CD4-positive, alpha-beta T cell (primary cell): Measurements from ENCODE around the gene SAMHD1. TPM values are rescaled to one million over a fixed set of nuclear protein-coding genes. Genes with fewer than 3 reads are reported as not detected.

ENCODE experiments used
- ATAC-seq: fragments of 200-7000 bp; cut with Tn5 transposase; one replicate; pipeline ENCODE4 v1.10.0; 2022; ENCODE audit warnings: mild to moderate bottlenecking; ENCODE audit not compliant: poor library complexity
- CTCF ChIA-PET: fragments of 350-600 bp; sonication (Branson Sonifier 250); formaldehyde crosslinking; loops from one replicate; lab custom pipeline; 2021; ENCODE audit warnings: antibody characterized with exemption, inconsistent platforms; lab: Charles Lee
- POLR2A ChIA-PET: fragments of 350-600 bp; sonication (Branson Sonifier 250); formaldehyde crosslinking; loops from one replicate; lab custom pipeline; 2021; ENCODE audit warnings: antibody characterized with exemption, inconsistent platforms; lab: Charles Lee
- DNase-seq, 14 experiments: peaks; one replicate each; pipeline ENCODE4 v3.0.0-alpha.2; 2013 to 2020; ENCODE audit warnings: mixed read lengths in 2 of 14
- H3K27ac ChIP-seq, 2 donors: one replicate each; pipeline versions ENCODE4 v1.5.1 to v1.7.0; 2013; ENCODE audit warnings: low read length in 2 of 2, low read depth in 1 of 2, mild to moderate bottlenecking in 1 of 2
- H3K27me3 ChIP-seq, 2 experiments: 1 replicate in 1 of 2; 2 replicates in 1 of 2; pipeline versions ENCODE4 v1.6.1 to v1.7.0; 2013; ENCODE audit warnings: low read length in 2 of 2, control low read depth in 1 of 2, mild to moderate bottlenecking in 1 of 2, moderate library complexity in 1 of 2; ENCODE audit not compliant: insufficient read depth in 2 of 2, control insufficient read depth in 1 of 2
- H3K36me3 ChIP-seq: one replicate; pipeline ENCODE4 v1.6.1; 2013; ENCODE audit warnings: low read length, control low read depth; ENCODE audit not compliant: insufficient read depth
- H3K4me1 ChIP-seq: one replicate; pipeline ENCODE4 v1.6.1; 2013; ENCODE audit warnings: low read length, control low read depth; ENCODE audit not compliant: insufficient read depth
- H3K4me3 ChIP-seq: one replicate; pipeline ENCODE4 v1.5.1; 2013; ENCODE audit warnings: mild to moderate bottlenecking, low read length, moderate library complexity
- H3K9me3 ChIP-seq, 2 experiments: 1 replicate in 1 of 2; 2 replicates in 1 of 2; pipeline versions ENCODE4 v1.6.1 to v1.7.0; 2013; ENCODE audit warnings: low read length in 2 of 2, mild to moderate bottlenecking in 2 of 2, control low read depth in 1 of 2, moderate library complexity in 1 of 2; ENCODE audit not compliant: control insufficient read depth in 1 of 2, insufficient read depth in 1 of 2
- H3K27ac Mint-ChIP-seq: one replicate; pipeline ENCODE4 v1.8.0; 2020; ENCODE audit warnings: mixed read lengths
- H3K27me3 Mint-ChIP-seq: one replicate; pipeline ENCODE4 v1.8.0; 2021; ENCODE audit warnings: mixed read lengths
- H3K36me3 Mint-ChIP-seq: one replicate; pipeline ENCODE4 v1.8.0; 2021; ENCODE audit warnings: low read depth, mixed read lengths
- H3K4me1 Mint-ChIP-seq: one replicate; pipeline ENCODE4 v1.8.0; 2021; ENCODE audit warnings: low read depth, mixed read lengths
- H3K4me3 Mint-ChIP-seq: one replicate; pipeline ENCODE4 v1.8.0; 2020; ENCODE audit warnings: mild to moderate bottlenecking, mixed read lengths
- H3K9me3 Mint-ChIP-seq: one replicate; pipeline ENCODE4 v1.8.0; 2020; ENCODE audit warnings: mixed read lengths
- intact Hi-C, 2 experiments: fragments of 100-400 bp; cut with DNase I in 1 of 2; cut with micrococcal nuclease in 1 of 2; formaldehyde crosslinking; loops; one replicate each; pipeline versions ENCODE4 v1.15.1 to v1.9.0; 2023 to 2025; cut with DNase I, micrococcal nuclease
- total RNA-seq, 174 experiments: library from RNA in 2 of 174; stranded (reverse) in 2 of 174; gene quantifications; one replicate each; pipeline ENCODE4 v1.2.3 and lab custom pipeline; 2021 to 2026
- TF ChIP-seq, protein P1 (sequence below): fragments of 200-600 bp; IDR thresholded peaks from one replicate; pipeline ENCODE4 v1.8.0; 2022; ENCODE audit warnings: antibody characterized with exemption, mild to moderate bottlenecking

Gene SAMHD1
- total RNA-seq, 2 experiments from 2014 or later, result 232 to 239 TPM

DNA sequence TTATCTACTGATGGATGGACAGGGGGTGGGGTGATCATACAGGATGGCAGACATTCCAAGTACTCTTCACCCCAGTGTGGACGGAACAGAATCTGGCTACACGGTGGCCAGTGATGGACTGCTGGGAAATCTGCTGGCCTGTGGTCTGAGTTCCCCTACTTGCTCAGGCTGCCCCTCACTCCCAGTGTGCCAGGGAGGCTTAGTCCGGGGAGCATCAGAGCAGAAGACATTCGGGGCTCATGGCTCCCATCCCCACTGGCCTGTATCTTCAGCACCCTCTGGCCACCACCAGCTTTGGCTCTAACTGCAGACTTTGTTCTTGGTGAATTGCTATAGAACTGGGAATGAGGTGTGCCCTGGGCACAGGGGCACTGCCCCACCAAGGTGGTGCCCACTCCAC is 60.3 kb downstream of the SAMHD1 start:
- TF ChIP-seq, protein P1, sequence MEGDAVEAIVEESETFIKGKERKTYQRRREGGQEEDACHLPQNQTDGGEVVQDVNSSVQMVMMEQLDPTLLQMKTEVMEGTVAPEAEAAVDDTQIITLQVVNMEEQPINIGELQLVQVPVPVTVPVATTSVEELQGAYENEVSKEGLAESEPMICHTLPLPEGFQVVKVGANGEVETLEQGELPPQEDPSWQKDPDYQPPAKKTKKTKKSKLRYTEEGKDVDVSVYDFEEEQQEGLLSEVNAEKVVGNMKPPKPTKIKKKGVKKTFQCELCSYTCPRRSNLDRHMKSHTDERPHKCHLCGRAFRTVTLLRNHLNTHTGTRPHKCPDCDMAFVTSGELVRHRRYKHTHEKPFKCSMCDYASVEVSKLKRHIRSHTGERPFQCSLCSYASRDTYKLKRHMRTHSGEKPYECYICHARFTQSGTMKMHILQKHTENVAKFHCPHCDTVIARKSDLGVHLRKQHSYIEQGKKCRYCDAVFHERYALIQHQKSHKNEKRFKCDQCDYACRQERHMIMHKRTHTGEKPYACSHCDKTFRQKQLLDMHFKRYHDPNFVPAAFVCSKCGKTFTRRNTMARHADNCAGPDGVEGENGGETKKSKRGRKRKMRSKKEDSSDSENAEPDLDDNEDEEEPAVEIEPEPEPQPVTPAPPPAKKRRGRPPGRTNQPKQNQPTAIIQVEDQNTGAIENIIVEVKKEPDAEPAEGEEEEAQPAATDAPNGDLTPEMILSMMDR, result no peak
- H3K27me3 Mint-ChIP-seq, result no peaks in the 10 kb centered on the region
- intact Hi-C loops, result loop anchor here in 1 of 2 experiments (10.0 kb wide), 1 partner anchor 1166 kb away; no protein-coding TSS in a partner anchor
- no peak for DNase-seq
- peak overlapping the region; percentile 66 for H3K27ac Mint-ChIP-seq
- Histone ChIP-seq H3K27ac (no peak overlapping the region), H3K4me3 (no peak overlapping the region), H3K4me1 (peaks cover 13% of the 10 kb centered on the region), H3K9me3 (no peaks in the 10 kb centered on the region), H3K36me3 (peaks cover 69% of the 10 kb centered on the region), H3K27me3 (no peaks in the 10 kb centered on the region)
- ATAC-seq, result no peak
- H3K4me1 Mint-ChIP-seq, result peaks cover 20% of the 10 kb centered on the region
- ChIA-PET POLR2A (no interaction called here), CTCF (no interaction called here)
- no peaks in the 10 kb centered on the region for H3K9me3 Mint-ChIP-seq
- no peak overlapping the region for H3K4me3 Mint-ChIP-seq
- H3K36me3 Mint-ChIP-seq, result peaks cover 82% of the 10 kb centered on the region

DNA sequence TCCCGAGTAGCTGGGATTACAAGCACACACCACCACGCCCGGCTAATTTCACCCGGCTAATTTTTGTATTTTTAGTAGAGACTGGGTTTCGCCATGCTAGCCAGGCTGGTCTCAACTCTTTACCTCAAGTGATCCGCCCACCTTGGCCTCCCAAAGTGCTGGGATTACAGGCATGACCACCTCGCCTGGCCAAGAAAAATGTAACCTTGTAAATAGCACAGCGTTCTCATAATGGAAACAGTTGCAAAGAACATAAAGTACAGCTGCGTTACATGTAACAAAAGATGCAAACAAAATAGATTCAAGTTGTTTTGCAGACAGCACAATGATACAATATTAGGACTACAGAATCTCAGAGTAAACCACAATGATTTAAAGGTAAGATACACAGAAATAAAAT is 60.9 kb downstream of the SAMHD1 start:
- Histone ChIP-seq H3K4me3 (no peak overlapping the region), H3K4me1 (peaks cover 13% of the 10 kb centered on the region), H3K36me3 (peaks cover 63% of the 10 kb centered on the region), H3K9me3 (no peaks in the 10 kb centered on the region), H3K27ac (no peak overlapping the region), H3K27me3 (no peaks in the 10 kb centered on the region)
- intact Hi-C loops, result loop anchor here in 1 of 2 experiments (10.0 kb wide), 1 partner anchor 1166 kb away; no protein-coding TSS in a partner anchor
- no peak overlapping the region for H3K4me3 Mint-ChIP-seq
- H3K4me1 Mint-ChIP-seq, result peaks cover 20% of the 10 kb centered on the region
- H3K27me3 Mint-ChIP-seq, result no peaks in the 10 kb centered on the region
- H3K36me3 Mint-ChIP-seq, result peaks cover 76% of the 10 kb centered on the region
- no peaks in the 10 kb centered on the region for H3K9me3 Mint-ChIP-seq
- ChIA-PET CTCF (no interaction called here), POLR2A (no interaction called here)
- TF ChIP-seq, protein P1, result no peak
- DNase-seq (no peak), ATAC-seq (no peak)
- H3K27ac Mint-ChIP-seq, result peak overlapping the region; percentile 66

DNA sequence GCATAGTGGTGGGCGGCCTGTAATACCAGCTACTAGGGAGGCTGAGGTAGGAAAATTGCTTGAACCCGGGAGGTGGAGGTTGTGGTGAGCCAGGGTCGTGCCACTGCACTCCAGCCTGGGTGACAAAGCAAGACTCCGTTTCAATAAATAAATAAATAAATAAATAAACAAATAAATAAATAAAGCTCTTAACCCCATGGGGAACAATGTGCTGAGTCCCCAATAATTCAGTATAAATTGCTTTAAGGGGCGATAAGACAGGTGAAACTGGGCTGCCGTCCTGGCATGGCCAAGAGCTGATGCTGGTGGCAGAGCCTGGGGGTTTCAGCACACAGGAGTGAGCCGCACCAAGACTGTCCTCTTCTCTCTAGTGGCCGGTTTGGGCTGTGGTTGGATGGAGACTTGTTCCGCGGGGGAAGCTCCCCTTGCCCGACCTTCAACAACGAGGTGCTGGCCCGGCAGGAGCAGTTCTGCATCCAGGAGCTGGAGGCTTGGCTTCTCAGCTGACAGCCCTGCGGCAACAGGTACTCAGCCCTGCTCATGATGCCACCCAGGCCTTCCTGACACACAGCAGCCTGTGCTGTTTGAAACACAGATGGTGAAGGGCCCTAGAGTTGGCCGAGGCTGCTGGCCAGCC is 62.5 kb downstream of the SAMHD1 start:
- Mint-ChIP-seq H3K9me3 (no peaks in the 10 kb centered on the region), H3K4me1 (peaks cover 16% of the 10 kb centered on the region), H3K36me3 (peaks cover 60% of the 10 kb centered on the region), H3K27me3 (no peaks in the 10 kb centered on the region), H3K27ac (no peak overlapping the region), H3K4me3 (no peak overlapping the region)
- Histone ChIP-seq H3K4me1 (peaks cover 13% of the 10 kb centered on the region), H3K36me3 (peaks cover 49% of the 10 kb centered on the region), H3K9me3 (no peaks in the 10 kb centered on the region), H3K27me3 (no peaks in the 10 kb centered on the region), H3K4me3 (no peak overlapping the region), H3K27ac (no peak overlapping the region)
- POLR2A ChIA-PET, result interaction anchor here (0.5 to 1.0 kb wide), 3 partner anchors 9 to 44 kb away, joined by 3 to 5 read pairs (median 3); no protein-coding TSS in a partner anchor
- CTCF ChIA-PET, result no interaction called here
- DNase-seq (no peak), ATAC-seq (no peak)
- TF ChIP-seq, protein P1, result no peak
- intact Hi-C loops, result loop anchor here in 1 of 2 experiments (5.0 to 10.0 kb wide), 3 partner anchors 172 to 684 kb away; no protein-coding TSS in a partner anchor
